ENCODE data around the gene SLC25A33.
"Not testable (repeated sequence)": the region's sequence is repeated elsewhere in the genome, so short reads cannot be mapped to it uniquely, and the experiment has no call there.

Gene SLC25A33

DNA sequence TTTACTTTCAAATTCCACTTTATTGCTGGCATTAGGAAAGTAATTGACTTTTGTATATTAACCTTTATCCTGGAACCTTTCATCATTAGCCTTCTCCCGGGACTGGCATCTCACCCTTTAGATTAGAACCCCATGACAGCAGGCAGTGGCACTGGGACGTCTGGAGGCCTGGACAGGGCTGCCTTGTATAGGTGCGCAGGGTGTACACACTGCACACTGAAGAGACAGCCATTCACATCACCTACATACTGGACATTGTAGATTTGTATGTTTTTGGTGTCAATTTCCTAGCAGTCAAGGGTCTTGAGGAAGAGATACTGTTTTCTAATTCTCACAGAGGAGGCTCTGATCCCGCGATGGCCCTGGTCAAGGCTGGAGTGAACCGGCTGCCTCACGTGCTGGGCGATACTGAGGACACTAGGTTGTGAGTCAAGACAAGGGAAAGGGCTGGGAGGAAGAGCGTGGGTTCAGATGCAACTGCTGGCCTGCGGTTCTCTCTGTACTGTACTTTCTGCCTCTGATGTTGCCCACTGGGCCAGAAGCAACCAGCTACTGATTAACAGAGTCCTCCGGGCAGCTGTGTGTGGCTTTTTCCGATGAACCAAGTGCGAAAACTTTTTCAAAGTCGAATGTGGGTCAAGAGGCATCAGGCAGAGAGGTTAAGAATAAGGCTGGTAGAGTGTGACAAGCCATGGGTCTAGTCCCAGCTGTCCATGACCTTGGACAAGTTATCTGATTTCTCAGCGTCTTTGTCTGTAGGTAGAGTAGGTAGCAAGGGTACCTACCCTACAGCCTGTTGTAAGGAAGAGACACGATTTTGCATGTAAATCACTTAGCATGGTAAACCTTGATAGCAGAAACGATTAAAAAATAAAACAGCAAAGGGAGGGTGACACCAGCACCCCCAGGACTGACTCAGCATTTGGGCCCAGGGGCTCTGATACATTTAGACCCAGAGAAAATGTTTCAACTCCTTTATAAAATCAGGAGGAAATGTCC, 38.2 kb upstream of the SLC25A33 start:
- no peak overlapping the region for H3K27ac ChIP-seq
- TF ChIP-seq CTCF (IDR thresholded peaks at IDR 0.05): no peak
- H3K4me3 ChIP-seq (ENCODE audit: low read depth in 1 of 2, low read length in 1 of 2): no peak overlapping the region
- no peaks in the 10 kb centered on the region for H3K9me3 ChIP-seq
- no peaks in the 10 kb centered on the region for H3K4me1 ChIP-seq (ENCODE audit: control insufficient read depth in 1 of 2, insufficient read depth in 1 of 2, low read depth in 1 of 2, low read length in 1 of 2)
- H3K27me3 ChIP-seq: peaks cover 10% of the 10 kb centered on the region
- no peaks in the 10 kb centered on the region for H3K36me3 ChIP-seq

- H3K27ac ChIP-seq: no peak overlapping the region
- no peaks in the 10 kb centered on the region for H3K9me3 ChIP-seq
- H3K4me3 ChIP-seq (ENCODE audit: low read depth in 1 of 2, low read length in 1 of 2): no peak overlapping the region
- peaks cover 10% of the 10 kb centered on the region for H3K27me3 ChIP-seq
- no peaks in the 10 kb centered on the region for H3K4me1 ChIP-seq (ENCODE audit: control insufficient read depth in 1 of 2, insufficient read depth in 1 of 2, low read depth in 1 of 2, low read length in 1 of 2)
- no peaks in the 10 kb centered on the region for H3K36me3 ChIP-seq
- TF ChIP-seq CTCF (IDR thresholded peaks at IDR 0.05): no peak
These were observed 36.1 kb upstream of the SLC25A33 start for GRCh38 chr1:9503001-9503675.

- H3K4me1 ChIP-seq (ENCODE audit: control insufficient read depth in 1 of 2, insufficient read depth in 1 of 2, low read depth in 1 of 2, low read length in 1 of 2): no peaks in the 10 kb centered on the region
- peaks cover 10% of the 10 kb centered on the region for H3K27me3 ChIP-seq
- no peak for TF ChIP-seq CTCF (IDR thresholded peaks at IDR 0.05)
- H3K36me3 ChIP-seq: no peaks in the 10 kb centered on the region
- no peak overlapping the region for H3K4me3 ChIP-seq (ENCODE audit: low read depth in 1 of 2, low read length in 1 of 2)
- H3K9me3 ChIP-seq: no peaks in the 10 kb centered on the region
- H3K27ac ChIP-seq: no peak overlapping the region
These were observed 34.1 kb upstream of the SLC25A33 start for GRCh38 chr1:9505143-9505542.

DNA sequence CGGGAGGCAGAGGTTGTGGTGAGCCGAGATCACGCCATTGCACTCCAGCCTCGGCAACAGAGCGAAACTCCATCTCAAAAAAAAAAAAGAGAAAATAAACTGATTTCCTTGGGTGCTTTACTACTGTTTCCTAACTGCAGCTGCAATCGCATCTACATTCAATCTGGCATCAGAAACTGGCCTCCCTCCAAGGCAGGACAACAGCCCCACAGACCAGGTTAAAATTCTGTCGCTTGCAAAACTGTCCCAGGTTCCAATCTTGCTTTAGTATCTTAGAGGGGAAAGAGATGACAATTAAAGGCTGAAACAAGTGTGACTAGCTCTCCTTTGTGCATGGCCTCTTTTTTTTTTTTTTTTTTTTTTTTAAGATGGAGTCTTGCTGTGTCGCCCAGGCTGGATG, 32.4 kb upstream of the SLC25A33 start:
- H3K27ac ChIP-seq: no peak overlapping the region
- H3K36me3 ChIP-seq: no peaks in the 10 kb centered on the region
- H3K4me3 ChIP-seq (ENCODE audit: low read depth in 1 of 2, low read length in 1 of 2): no peak overlapping the region
- H3K4me1 ChIP-seq (ENCODE audit: control insufficient read depth in 1 of 2, insufficient read depth in 1 of 2, low read depth in 1 of 2, low read length in 1 of 2): no peaks in the 10 kb centered on the region
- no peaks in the 10 kb centered on the region for H3K9me3 ChIP-seq
- no peak for TF ChIP-seq CTCF (IDR thresholded peaks at IDR 0.05)
- no peaks in the 10 kb centered on the region for H3K27me3 ChIP-seq

- Histone ChIP-seq H3K27ac (no peak overlapping the region), H3K9me3 (no peaks in the 10 kb centered on the region), H3K4me1 (ENCODE audit: control insufficient read depth in 1 of 2, insufficient read depth in 1 of 2, low read depth in 1 of 2, low read length in 1 of 2) (no peaks in the 10 kb centered on the region), H3K36me3 (no peaks in the 10 kb centered on the region), H3K4me3 (ENCODE audit: low read depth in 1 of 2, low read length in 1 of 2) (no peak overlapping the region), H3K27me3 (no peaks in the 10 kb centered on the region)
- no peak for TF ChIP-seq CTCF (IDR thresholded peaks at IDR 0.05)
These were observed 29.1 kb upstream of the SLC25A33 start for GRCh38 chr1:9510130-9510529.

GRCh38 chr1:9515550-9515949, 23.7 kb upstream of the SLC25A33 start:
- not testable (repeated sequence) for H3K4me3 ChIP-seq (ENCODE audit: low read depth in 1 of 2, low read length in 1 of 2); H3K27ac ChIP-seq; H3K9me3 ChIP-seq; H3K27me3 ChIP-seq; H3K4me1 ChIP-seq (ENCODE audit: control insufficient read depth in 1 of 2, insufficient read depth in 1 of 2, low read depth in 1 of 2, low read length in 1 of 2); H3K36me3 ChIP-seq
